K562 (cell line): Measurements from ENCODE around the gene CCDC9B. TPM values are rescaled to one million over a fixed set of nuclear protein-coding genes. Genes with fewer than 3 reads are reported as not detected.

Experiments
- BDP1 ChIP-seq: IDR thresholded peaks from 3 replicates; pipeline ENCODE4 v1.6.1; 2011; ENCODE audit not compliant: insufficient read length, insufficient read depth
- CHD2 ChIP-seq: IDR thresholded peaks from 2 replicates; pipeline ENCODE4 v1.6.1; 2011; ENCODE audit warnings: low read depth, low read length
- ELF4 ChIP-seq: fragments of 450-650 bp; formaldehyde crosslinking; IDR thresholded peaks from 2 replicates; pipeline ENCODE4 v1.4.0; 2022; ENCODE audit warnings: missing genetic modification characterization
- ETV1 ChIP-seq: fragments of 450-650 bp; conservative IDR thresholded peaks from 2 replicates; pipeline ENCODE4 v1.6.1; 2016; ENCODE audit warnings: missing genetic modification characterization, control low read depth, low read depth, missing compliant biosample characterization
- FOXP1 ChIP-seq: sonication (generic); formaldehyde crosslinking; IDR thresholded peaks from 2 replicates; pipeline ENCODE4 v1.8.0; 2022; ENCODE audit warnings: mild to moderate bottlenecking, missing genetic modification reagents
- HLTF ChIP-seq: fragments of 450-650 bp; IDR thresholded peaks from 2 replicates; pipeline ENCODE4 v1.6.1; 2016
- JUN ChIP-seq, 2 experiments: sonication (generic) in 1 of 2; formaldehyde crosslinking in 1 of 2; IDR thresholded peaks; 2 replicates each; pipeline versions ENCODE4 v1.6.1 to v1.8.0; 2012 to 2022; ENCODE audit warnings: borderline replicate concordance in 2 of 2, mild to moderate bottlenecking in 2 of 2, improper control_type of control experiment in 1 of 2, low read depth in 1 of 2, low read length in 1 of 2, missing genetic modification reagents in 1 of 2
- KDM4B ChIP-seq, 2 experiments: fragments of 450-650 bp in 1 of 2; sonication (generic) in 1 of 2; IDR thresholded peaks; 2 replicates each; pipeline ENCODE4 v1.6.1; 2016 to 2017; ENCODE audit warnings: borderline replicate concordance in 2 of 2, antibody characterized with exemption in 1 of 2, low read depth in 1 of 2, mild to moderate bottlenecking in 1 of 2
- KLF1 ChIP-seq: fragments of 450-650 bp; IDR thresholded peaks from 2 replicates; pipeline ENCODE4 v1.6.1; 2016; ENCODE audit warnings: missing genetic modification characterization, missing compliant biosample characterization
- LARP7 ChIP-seq: fragments of 450-650 bp; IDR thresholded peaks from 2 replicates; pipeline ENCODE4 v1.6.1; 2016
- NCOA2 ChIP-seq, 2 experiments: fragments of 450-650 bp; IDR thresholded peaks; 2 replicates each; pipeline ENCODE4 v1.6.1; 2018; ENCODE audit warnings: mild to moderate bottlenecking in 2 of 2, moderate library complexity in 1 of 2; ENCODE audit not compliant: partially characterized antibody in 2 of 2
- PTTG1 ChIP-seq: fragments of 450-650 bp; IDR thresholded peaks from 2 replicates; pipeline ENCODE4 v1.6.1; 2016; ENCODE audit warnings: low read depth, mild to moderate bottlenecking, missing genetic modification characterization, missing compliant biosample characterization
- SRSF9 ChIP-seq: fragments of 200-400 bp; formaldehyde crosslinking; IDR thresholded peaks from 2 replicates; pipeline ENCODE4 v1.6.1; 2017; ENCODE audit warnings: low read depth, low read length, borderline replicate concordance
- STAT5B ChIP-seq: fragments of 250-450 bp; sonication (Bioruptor Pico); IDR thresholded peaks from 2 replicates; pipeline ENCODE4 v1.8.0; 2021; ENCODE audit warnings: mild to moderate bottlenecking, inconsistent platforms
- TCF7L2 ChIP-seq: fragments of 150-350 bp; IDR thresholded peaks from 2 replicates; pipeline ENCODE4 v1.6.1; 2016; ENCODE audit warnings: low read depth, mild to moderate bottlenecking, low read length, moderate library complexity
- TFAM ChIP-seq: fragments of 250-450 bp; sonication (Bioruptor Pico); conservative IDR thresholded peaks from 2 replicates; pipeline ENCODE4 v1.5.0; 2021; ENCODE audit warnings: mild to moderate bottlenecking, moderate library complexity
- TGIF2 ChIP-seq: sonication (generic); formaldehyde crosslinking; IDR thresholded peaks from 2 replicates; pipeline ENCODE4 v1.8.1; 2022; ENCODE audit warnings: mild to moderate bottlenecking, missing genetic modification reagents, moderate library complexity
- THRB ChIP-seq: fragments of 450-650 bp; formaldehyde crosslinking; conservative IDR thresholded peaks from 2 replicates; pipeline ENCODE4 v1.4.0; 2022; ENCODE audit warnings: mild to moderate bottlenecking, missing genetic modification characterization
- ZBED1 ChIP-seq: IDR thresholded peaks from 2 replicates; pipeline ENCODE4 v1.6.1; 2014
- ZBTB1 ChIP-seq: sonication (generic); formaldehyde crosslinking; IDR thresholded peaks from 2 replicates; pipeline ENCODE4 v1.8.1; 2023; ENCODE audit warnings: missing genetic modification reagents, low read depth, mild to moderate bottlenecking, borderline replicate concordance
- ZNF146 ChIP-seq: IDR thresholded peaks from one replicate; pipeline ENCODE4 v1.6.1; 2018; ENCODE audit warnings: missing compliant biosample characterization; ENCODE audit not compliant: unreplicated experiment
- ZNF232 ChIP-seq: sonication (generic); formaldehyde crosslinking; IDR thresholded peaks from 2 replicates; pipeline ENCODE4 v1.8.0; 2022; ENCODE audit warnings: mild to moderate bottlenecking, missing genetic modification reagents
- ZNF274 ChIP-seq: IDR thresholded peaks from 2 replicates; pipeline ENCODE4 v1.6.1; 2011; ENCODE audit warnings: low read depth, mild to moderate bottlenecking, low read length, moderate library complexity, borderline replicate concordance
- ZNF3 ChIP-seq: fragments of 250-450 bp; sonication (Bioruptor Pico); IDR thresholded peaks from 2 replicates; pipeline ENCODE4 v1.5.0; 2021; ENCODE audit warnings: mild to moderate bottlenecking, moderate library complexity
- ZNF511 ChIP-seq: sonication (generic); formaldehyde crosslinking; IDR thresholded peaks from 2 replicates; pipeline ENCODE4 v1.8.0; 2022; ENCODE audit warnings: mild to moderate bottlenecking, missing genetic modification reagents
- polyA plus RNA-seq, 8 experiments: library from polyadenylated mRNA; depleted of rRNA in 4 of 8; stranded (reverse) in 5 of 8; unstranded in 3 of 8; fragments of >200 nt; fragmentation: Nextera tagmentation in 2 of 8; fragmentation: Illumina TruSeq in 1 of 8; extraction: Ambion mirVana in 2 of 8; extraction: Trizol in 1 of 8; gene quantifications; 2 replicates each; pipeline versions ENCODE4 v1.2.1 to v1.2.3, GENCODE V29; 2011 to 2014; ENCODE audit warnings: inconsistent platforms in 1 of 8, missing spikeins in 1 of 8
- total RNA-seq, 7 experiments: library from RNA; depleted of rRNA in 6 of 7; stranded (reverse); fragments of >200 nt in 6 of 7; fragmentation: Illumina TruSeq in 2 of 7; extraction: Trizol in 2 of 7; gene quantifications; 2 replicates each; pipeline versions ENCODE4 v1.2.1 to v1.2.3, GENCODE V29; 2011 to 2021; ENCODE audit warnings: low replicate concordance in 1 of 7
- TF ChIP-seq, protein P1 (sequence below): sonication (generic); formaldehyde crosslinking; IDR thresholded peaks from 2 replicates; pipeline ENCODE4 v1.8.0; 2022; ENCODE audit warnings: mild to moderate bottlenecking, missing genetic modification reagents, borderline replicate concordance

Gene CCDC9B
- total and polyA plus RNA-seq, 9 of the 15 experiments (the other 6 are each of a cell fraction or from before 2014, with no cell fraction given), result 0.01 to 0.47 (median 0.15) TPM; not detected in 1

- TF ChIP-seq JUN (IDR thresholded peaks at IDR 0.05; ENCODE audit: borderline replicate concordance, low read depth, low read length), result no peak
- peak; percentile 81; the same call in 1 of the 2 replicates for TF ChIP-seq JUN (CRISPR knock-in tag; IDR thresholded peaks at IDR 0.05; ENCODE audit: borderline replicate concordance)
- TF ChIP-seq KDM4B (IDR thresholded peaks at IDR 0.05; ENCODE audit: borderline replicate concordance in 2 of 2, low read depth in 1 of 2), result no peak
- TF ChIP-seq STAT5B (CRISPR knock-in tag), result no peak
- TF ChIP-seq TFAM (CRISPR knock-in tag), result no peak
- TF ChIP-seq ZNF232 (CRISPR knock-in tag), result peak; percentile 76; the same call in 1 of the 2 replicates
- TF ChIP-seq PTTG1 (tag), result no peak
- peak; percentile 71 for TF ChIP-seq ETV1 (tag)
- TF ChIP-seq ZNF3, result no peak
- no peak for TF ChIP-seq TCF7L2
- no peak for TF ChIP-seq THRB (CRISPR knock-in tag)
- no peak for TF ChIP-seq LARP7
- peak; percentile 82 for TF ChIP-seq ZBTB1 (CRISPR knock-in tag)
- TF ChIP-seq NCOA2 (IDR thresholded peaks at IDR 0.05; ENCODE audit: partially characterized antibody in 2 of 2), result no peak
- peak; percentile 57; the same call in 1 of the 2 replicates for TF ChIP-seq KLF1 (tag)
- no peak for TF ChIP-seq BDP1
- TF ChIP-seq, protein P1, sequence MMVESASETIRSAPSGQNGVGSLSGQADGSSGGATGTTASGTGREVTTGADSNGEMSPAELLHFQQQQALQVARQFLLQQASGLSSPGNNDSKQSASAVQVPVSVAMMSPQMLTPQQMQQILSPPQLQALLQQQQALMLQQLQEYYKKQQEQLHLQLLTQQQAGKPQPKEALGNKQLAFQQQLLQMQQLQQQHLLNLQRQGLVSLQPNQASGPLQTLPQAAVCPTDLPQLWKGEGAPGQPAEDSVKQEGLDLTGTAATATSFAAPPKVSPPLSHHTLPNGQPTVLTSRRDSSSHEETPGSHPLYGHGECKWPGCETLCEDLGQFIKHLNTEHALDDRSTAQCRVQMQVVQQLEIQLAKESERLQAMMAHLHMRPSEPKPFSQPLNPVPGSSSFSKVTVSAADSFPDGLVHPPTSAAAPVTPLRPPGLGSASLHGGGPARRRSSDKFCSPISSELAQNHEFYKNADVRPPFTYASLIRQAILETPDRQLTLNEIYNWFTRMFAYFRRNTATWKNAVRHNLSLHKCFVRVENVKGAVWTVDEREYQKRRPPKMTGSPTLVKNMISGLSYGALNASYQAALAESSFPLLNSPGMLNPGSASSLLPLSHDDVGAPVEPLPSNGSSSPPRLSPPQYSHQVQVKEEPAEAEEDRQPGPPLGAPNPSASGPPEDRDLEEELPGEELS (CRISPR knock-in tag), result peak; percentile 80; the same call in 1 of the 2 replicates
- no peak for TF ChIP-seq ZBED1
- TF ChIP-seq ZNF274, result no peak
- TF ChIP-seq ZNF146 (CRISPR knock-in tag), result no peak
- TF ChIP-seq TGIF2 (CRISPR knock-in tag), result peak; percentile 90; the same call in 1 of the 2 replicates
- peak; percentile 50; the same call in 1 of the 2 replicates for TF ChIP-seq ELF4 (CRISPR knock-in tag)
- TF ChIP-seq ZNF511 (CRISPR knock-in tag), result peak; percentile 94; the same call in 1 of the 2 replicates
- TF ChIP-seq FOXP1 (CRISPR knock-in tag), result peak; percentile 98
- no peak for TF ChIP-seq HLTF
- TF ChIP-seq SRSF9, result no peak
- peak; percentile 31; the same call in 1 of the 2 replicates for TF ChIP-seq CHD2
These were observed 17.3 kb downstream of the CCDC9B start, which contains the start of gene INAFM2 (continued) for GRCh38 chr15:40323239-40323952.
